GM04503 (cell line): ENCODE measurements around the gene SEMA4F.

Experiments
- DNase-seq: peaks from one replicate; pipeline ENCODE4 v3.0.0-alpha.2; 2012; ENCODE audit warnings: low read depth

The SEMA4F gene

GRCh38 chr2:74668087-74668486 is 14.0 kb downstream of the SEMA4F start:
- no peak for DNase-seq

DNA sequence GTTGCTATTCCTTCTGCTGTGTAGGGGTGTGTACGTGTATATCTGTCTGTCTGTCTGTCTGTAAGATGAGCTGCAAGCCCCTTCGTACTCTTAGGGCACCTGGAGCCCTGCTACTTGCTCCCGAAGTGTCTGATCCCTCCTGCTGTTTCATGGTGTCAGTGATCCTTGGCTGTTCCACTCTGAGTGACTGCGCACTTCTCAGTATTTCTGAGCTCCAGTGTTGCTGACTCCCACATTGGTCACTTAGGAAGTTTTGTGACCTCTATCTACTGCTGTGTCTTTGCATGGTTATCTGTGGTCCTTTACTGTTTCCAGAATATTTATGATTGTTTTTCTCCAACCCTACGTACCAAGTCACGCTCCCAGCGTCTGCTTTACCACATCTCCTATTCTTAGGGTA is 16.2 kb downstream of the SEMA4F start:
- no peak for DNase-seq

DNA sequence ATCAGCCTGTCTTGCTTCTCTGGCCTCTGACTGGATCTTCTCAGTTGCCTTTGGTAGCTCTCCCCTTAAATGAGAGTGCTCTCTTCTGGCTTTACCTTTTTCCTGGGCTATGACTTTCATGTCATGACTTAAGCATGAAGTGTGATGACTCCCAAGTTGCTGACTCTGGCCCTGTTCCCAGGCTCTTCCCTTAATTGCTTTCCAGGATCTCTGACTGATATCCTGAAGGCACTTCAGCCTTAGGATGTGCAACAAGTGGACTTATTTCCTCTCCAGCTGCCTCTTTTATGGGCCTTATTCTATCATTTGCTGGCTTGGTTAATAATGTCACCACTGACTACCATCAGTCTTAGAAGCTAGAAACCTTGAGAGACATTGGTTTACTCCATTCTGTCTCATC is 17.4 kb downstream of the SEMA4F start:
- DNase-seq = peak; percentile 38

DNA sequence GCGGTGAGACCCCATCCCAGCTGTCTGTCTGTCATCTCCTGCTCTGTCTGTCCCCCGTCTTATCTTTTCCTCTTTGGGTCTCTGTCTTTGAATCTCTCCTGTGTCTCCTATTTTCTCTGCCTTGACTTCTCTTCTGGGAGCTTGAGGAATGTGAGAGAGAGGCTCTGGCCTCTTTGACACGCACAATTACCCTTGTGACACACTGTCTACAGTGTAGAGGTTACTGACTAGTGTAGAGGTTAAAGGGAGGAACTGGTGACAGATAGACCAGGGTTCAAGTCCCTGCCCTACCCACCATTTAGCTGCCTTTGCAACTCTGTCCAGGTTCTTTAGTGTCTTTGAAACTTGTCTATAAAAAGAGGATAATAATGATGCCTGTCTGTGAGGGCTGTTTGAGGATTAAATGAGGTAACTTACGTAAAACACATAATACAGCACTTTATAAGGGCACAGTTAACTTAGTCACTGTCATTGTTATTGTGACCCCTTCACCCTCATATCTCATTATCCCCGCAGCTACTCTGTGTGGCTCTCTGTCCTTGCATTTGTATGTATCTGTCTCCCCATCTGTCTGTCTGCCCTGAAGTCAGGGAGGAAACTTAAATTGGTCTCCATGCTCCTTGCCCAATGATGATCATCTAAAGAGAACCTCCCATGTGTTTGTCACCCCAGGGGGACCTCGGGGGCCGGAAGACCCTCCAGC is 19.9 kb downstream of the SEMA4F start:
- DNase-seq = no peak

GRCh38 chr2:74675090-74675489 is 21.0 kb downstream of the SEMA4F start:
- DNase-seq = no peak

GRCh38 chr2:74676331-74676730 is 22.3 kb downstream of the SEMA4F start:
- DNase-seq = no peak

GRCh38 chr2:74679615-74680014 is 25.6 kb downstream of the SEMA4F start:
- DNase-seq = no peak

DNA sequence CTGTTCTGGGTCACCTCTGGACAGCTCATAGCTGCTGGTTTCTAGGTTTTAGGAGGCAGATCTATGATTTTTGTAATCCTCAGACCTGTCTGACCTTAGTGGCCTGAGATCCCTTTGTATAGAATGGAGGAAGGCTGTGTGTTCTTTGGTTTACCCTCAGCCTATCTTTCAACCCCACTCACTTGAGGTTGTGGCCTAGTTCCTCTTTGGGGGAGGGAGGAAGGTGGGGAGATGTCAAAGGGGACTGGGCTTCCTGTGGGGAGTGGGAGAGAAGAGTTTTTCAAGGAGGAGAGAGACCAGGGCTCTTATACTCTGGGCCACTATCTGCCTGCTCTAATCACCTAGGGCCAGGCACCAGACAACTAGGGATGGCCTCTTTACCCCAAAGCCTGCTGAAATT is 28.5 kb downstream of the SEMA4F start:
- no peak for DNase-seq

GRCh38 chr2:74685408-74685807 is 31.4 kb downstream of the SEMA4F start:
- no peak for DNase-seq

GRCh38 chr2:74688881-74689280 is 34.8 kb downstream of the SEMA4F start:
- DNase-seq = no peak

DNA sequence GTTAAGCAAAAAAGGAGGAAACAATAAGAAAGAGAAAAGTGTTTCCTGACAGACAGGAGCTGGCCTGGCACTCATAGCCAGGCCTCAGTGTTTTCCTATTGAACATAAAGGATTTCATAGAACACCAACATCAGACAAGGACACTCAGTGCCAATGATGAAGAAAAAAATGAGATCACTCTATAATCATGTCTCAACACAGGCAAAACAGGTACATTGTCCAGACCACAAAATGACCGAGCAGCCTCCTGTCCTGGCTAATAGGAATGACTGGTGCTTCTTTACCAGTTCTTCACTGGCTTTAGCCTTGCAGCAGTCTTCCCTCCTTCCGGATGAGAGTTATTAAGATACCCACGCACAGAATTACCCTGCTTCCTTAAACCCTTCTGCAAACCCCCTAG is 35.6 kb downstream of the SEMA4F start:
- DNase-seq = no peak

- DNase-seq = peak; percentile 25
These were observed 36.5 kb downstream of the SEMA4F start for GRCh38 chr2:74690571-74690970.

- DNase-seq = no peak
These were observed 37.9 kb downstream of the SEMA4F start for GRCh38 chr2:74691929-74692328.

DNA sequence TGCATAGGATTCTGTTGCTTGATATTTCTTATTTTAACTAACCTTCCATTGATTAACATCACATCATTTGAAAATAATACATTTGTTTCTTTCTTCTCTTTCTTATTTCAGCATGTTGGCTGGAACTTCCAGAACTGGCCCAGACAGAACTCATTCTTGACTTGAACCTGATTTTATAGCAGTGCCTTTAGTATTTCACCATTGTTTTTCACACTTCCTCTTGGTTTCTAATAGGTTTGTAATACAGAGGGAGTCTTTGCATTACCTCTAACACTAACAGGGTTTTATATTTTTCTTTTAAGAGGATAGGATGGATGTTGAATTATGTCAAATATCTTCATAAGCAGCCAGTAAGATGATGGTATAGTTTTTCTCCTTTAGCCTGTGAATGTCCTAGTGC is 39.2 kb downstream of the SEMA4F start:
- no peak for DNase-seq

DNA sequence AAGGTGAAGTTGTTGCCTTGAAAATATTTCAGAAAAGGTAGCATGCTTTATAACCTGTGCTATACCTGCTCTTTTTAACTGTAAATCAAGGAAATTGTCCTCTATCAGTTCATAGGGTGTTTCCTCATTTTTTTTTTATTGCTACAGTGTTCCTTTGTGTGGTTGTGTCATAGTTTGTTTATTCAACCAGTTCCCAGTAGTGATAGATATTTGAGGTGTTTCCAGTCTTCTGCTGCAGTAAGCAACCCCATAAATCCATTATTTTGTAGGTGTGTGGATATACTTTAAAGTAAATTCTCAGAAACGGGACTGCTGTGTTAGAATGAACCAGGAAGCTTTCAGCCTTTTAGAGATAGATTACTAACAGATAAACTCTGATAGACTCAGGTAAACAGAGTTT is 39.6 kb downstream of the SEMA4F start:
- no peak for DNase-seq

DNA sequence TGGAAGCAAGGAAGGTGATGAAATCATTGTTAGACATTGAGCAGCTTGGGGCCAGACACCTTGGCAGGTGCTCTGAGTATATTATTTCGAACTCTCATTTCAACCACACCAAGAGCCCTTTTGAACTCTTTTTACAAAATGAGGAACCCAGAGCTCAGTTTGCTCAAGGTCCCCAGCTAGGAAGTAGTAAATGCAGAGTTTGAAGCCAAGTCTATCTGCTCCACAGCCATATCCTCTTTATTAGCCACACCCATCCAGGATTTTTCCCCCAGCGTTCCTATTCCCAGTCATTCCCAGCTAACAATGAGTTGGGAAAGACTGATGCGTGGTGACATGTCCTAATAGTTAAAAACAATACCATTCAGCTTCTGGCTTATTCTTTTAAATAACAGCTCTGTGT is 40.2 kb downstream of the SEMA4F start:
- DNase-seq = no peak

DNA sequence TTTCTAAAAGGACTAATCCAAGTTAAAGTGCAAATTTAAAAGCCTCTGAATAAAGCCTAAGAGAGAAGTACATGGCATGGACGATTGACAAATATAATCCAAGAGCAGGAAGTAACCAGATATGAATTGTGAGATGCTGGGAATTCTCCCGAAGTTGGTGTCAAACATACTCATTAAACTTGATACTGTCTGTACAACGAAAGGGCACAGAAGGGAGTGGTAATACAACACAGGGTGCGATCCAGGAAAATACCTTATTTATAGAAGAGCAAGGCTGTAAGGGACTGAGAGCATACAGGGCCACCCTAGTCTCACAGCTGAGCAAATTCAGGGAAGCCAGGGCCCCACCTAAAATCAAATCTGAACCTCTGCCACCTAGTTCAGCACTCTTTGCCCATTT is 41.6 kb downstream of the SEMA4F start:
- DNase-seq = no peak

- no peak for DNase-seq
These were observed 42.8 kb downstream of the SEMA4F start for GRCh38 chr2:74696829-74697228.

GRCh38 chr2:74700643-74701372 is 46.8 kb downstream of the SEMA4F start:
- no peak for DNase-seq

GRCh38 chr2:74702001-74702715 is 48.1 kb downstream of the SEMA4F start:
- no peak for DNase-seq

GRCh38 chr2:74703373-74703772 is 49.3 kb downstream of the SEMA4F start:
- DNase-seq = no peak

- no peak for DNase-seq
These were observed 50.2 kb downstream of the SEMA4F start for GRCh38 chr2:74704216-74704615.

DNA sequence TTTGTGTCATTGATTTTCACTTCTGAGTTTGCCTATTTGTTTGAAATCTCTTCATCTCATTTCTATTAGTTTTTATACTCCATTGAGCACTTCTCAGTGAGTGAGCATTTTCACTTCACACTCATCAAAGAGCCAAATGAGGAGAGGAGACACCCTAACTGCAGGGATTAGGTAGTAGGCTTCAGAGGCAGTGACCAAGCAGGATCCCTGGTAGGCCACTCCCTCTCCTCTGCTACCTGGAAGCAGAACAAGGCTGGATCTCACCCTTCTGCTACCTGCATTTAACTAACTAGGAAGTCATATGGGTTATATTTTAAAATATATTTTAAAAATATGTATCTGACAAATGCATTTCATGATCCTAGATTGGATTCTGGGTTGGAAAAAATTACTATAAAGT is 52.7 kb downstream of the SEMA4F start:
- no peak for DNase-seq
